AG10803 (cell line): ENCODE measurements around the gene OPRM1.

Experiments
- DNase-seq: peaks from one replicate; pipeline ENCODE4 v3.0.0; 2010; ENCODE audit warnings: low read depth
- H3K4me3 ChIP-seq: 2 replicates; pipeline ENCODE4 v1.5.1; 2011; ENCODE audit warnings: mild to moderate bottlenecking, low read length, control low read depth
- TF ChIP-seq, protein P1 (sequence below): conservative IDR thresholded peaks from 2 replicates; pipeline ENCODE4 v1.5.1; 2011; ENCODE audit warnings: mild to moderate bottlenecking, low read length, control low read depth, inconsistent platforms

OPRM1 gene

GRCh38 chr6:154202339-154202738 lies 163.3 kb downstream of the OPRM1 start:
- no peak overlapping the region for H3K4me3 ChIP-seq
- TF ChIP-seq, protein P1, sequence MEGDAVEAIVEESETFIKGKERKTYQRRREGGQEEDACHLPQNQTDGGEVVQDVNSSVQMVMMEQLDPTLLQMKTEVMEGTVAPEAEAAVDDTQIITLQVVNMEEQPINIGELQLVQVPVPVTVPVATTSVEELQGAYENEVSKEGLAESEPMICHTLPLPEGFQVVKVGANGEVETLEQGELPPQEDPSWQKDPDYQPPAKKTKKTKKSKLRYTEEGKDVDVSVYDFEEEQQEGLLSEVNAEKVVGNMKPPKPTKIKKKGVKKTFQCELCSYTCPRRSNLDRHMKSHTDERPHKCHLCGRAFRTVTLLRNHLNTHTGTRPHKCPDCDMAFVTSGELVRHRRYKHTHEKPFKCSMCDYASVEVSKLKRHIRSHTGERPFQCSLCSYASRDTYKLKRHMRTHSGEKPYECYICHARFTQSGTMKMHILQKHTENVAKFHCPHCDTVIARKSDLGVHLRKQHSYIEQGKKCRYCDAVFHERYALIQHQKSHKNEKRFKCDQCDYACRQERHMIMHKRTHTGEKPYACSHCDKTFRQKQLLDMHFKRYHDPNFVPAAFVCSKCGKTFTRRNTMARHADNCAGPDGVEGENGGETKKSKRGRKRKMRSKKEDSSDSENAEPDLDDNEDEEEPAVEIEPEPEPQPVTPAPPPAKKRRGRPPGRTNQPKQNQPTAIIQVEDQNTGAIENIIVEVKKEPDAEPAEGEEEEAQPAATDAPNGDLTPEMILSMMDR, result no peak
- DNase-seq, result no peak

DNA sequence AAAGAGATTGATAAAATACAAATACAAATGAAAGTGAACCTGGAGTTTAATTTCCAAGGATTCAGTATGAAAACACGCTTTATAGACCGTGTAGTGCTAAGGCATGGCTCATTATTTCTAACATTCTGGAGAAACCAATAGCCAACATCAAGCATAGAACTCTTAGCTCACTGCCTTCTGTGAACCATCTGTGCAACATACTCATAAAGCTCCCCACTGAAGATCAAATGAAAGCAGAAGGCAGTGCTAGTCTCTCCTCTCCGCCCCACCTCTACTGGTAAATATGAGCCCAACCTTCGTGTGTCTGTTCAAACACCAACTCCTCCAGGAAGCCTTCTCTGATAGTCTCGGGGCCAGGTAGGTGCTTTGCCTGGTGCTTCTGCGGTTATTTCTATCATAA lies 163.9 kb downstream of the OPRM1 start:
- TF ChIP-seq, protein P1, result no peak
- no peak overlapping the region for H3K4me3 ChIP-seq
- no peak for DNase-seq

DNA sequence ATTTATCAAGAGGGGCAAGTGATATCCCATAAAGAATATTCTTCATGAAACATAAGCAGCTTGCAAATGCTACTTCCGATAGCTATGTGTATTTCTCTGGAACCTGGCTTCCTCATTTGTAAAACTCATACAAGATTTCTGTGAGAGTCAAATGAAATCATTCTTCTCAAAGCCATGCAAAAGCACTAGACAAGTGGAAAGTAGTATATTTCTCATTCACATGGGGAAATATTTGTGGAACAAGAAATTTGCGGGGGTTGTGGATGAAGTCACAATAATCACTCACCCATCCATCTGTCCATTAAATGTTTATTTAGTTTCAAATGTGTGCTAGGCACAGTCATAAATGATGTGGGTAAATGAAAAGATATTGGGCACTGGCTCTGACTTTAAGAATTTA lies 167.1 kb downstream of the OPRM1 start:
- no peak for DNase-seq
- no peak overlapping the region for H3K4me3 ChIP-seq
- TF ChIP-seq, protein P1, result no peak

DNA sequence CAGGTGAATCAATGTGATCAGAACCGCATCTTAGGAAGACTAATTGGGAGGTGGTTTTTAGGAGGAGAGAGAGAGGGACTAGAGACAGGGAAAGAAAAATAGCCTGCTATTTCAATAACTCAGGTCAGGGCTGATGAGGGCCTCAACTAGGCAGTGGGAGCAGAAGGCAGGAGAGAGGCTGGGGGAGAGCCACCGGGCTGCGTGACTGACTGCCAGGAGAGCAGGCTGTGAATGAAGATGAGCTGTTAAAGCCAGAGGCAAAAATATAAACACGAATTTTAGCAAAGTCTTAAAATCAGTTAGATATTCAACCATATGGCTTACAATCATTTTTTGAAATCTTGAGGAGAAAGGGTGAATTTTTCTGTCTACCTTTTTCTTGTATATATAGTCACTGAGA lies 168.0 kb downstream of the OPRM1 start:
- TF ChIP-seq, protein P1, result no peak
- H3K4me3 ChIP-seq, result no peak overlapping the region
- no peak for DNase-seq

DNA sequence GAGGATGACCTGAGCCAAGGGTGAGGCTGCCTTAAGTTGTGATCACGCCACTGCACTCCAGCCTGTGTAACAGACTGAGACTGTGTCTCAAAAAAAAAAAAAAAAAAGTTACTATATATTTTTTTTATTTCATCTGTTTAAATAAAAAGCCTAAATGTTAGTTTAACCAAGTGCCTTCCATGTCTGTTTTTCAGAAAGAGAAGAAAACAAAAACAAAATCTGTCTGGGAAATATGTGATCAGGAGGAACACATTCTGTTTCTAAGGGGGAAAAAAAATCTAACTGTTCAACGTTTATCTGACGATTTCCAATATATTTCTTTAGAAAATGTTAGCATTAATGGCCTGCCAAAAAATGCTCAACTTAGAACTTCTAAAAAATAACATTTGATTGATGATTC lies 170.5 kb downstream of the OPRM1 start:
- H3K4me3 ChIP-seq, result no peak overlapping the region
- TF ChIP-seq, protein P1, result no peak
- DNase-seq, result no peak

- no peak for DNase-seq
- no peak overlapping the region for H3K4me3 ChIP-seq
- TF ChIP-seq, protein P1, result no peak
Observed at GRCh38 chr6:154210678-154211077, 171.6 kb downstream of the OPRM1 start.

DNA sequence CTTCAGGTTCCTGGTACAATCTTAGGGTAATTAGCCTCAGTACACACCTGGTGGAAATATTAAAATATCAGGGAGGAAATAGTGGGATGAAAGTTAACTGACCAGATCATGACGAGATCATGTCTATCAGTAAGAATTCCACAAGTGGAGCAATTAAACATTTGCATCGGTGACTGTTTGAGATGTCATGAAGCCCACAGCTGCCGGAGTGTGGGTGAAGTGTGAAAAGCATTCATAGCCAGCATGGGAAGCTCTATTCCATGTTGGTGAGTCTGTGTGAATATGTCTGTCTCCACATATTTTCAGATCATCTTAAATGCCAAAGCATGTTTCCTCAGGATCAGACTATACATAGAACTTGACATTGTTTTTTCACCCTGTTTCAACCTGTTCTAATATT lies 174.7 kb downstream of the OPRM1 start:
- no peak overlapping the region for H3K4me3 ChIP-seq
- DNase-seq, result no peak
- TF ChIP-seq, protein P1, result no peak
